Liver (tissue), 3 donors: ENCODE measurements around the gene CFTR.

Experiments used
- ATF3 ChIP-seq: IDR thresholded peaks from 2 replicates; pipeline ENCODE4 v1.6.1; 2016; ENCODE audit warnings: antibody characterized with exemption
- CTCF ChIP-seq: fragments of 150-350 bp; IDR thresholded peaks from 2 replicates; pipeline ENCODE4 v1.5.1; 2017; ENCODE audit warnings: improper control_type of control experiment, low read depth, low read length; ENCODE audit not compliant: missing input control
- JUND ChIP-seq, 2 donors: IDR thresholded peaks; 2 replicates each; pipeline ENCODE4 v1.6.1; 2016; ENCODE audit warnings: antibody characterized with exemption in 2 of 2
- MAX ChIP-seq: IDR thresholded peaks from 2 replicates; pipeline ENCODE4 v1.6.1; 2016; ENCODE audit warnings: antibody characterized with exemption
- NR2F2 ChIP-seq: IDR thresholded peaks from 2 replicates; pipeline ENCODE4 v1.6.1; 2016; ENCODE audit warnings: antibody characterized with exemption
- REST ChIP-seq: IDR thresholded peaks from 2 replicates; pipeline ENCODE4 v1.6.1; 2016; ENCODE audit warnings: antibody characterized with exemption, mild to moderate bottlenecking
- RXRA ChIP-seq, 2 donors: IDR thresholded peaks; 2 replicates each; pipeline ENCODE4 v1.6.1; 2017 to 2018; ENCODE audit warnings: antibody characterized with exemption in 2 of 2, mild to moderate bottlenecking in 1 of 2
- SP1 ChIP-seq: IDR thresholded peaks from 2 replicates; pipeline ENCODE4 v1.6.1; 2018; ENCODE audit warnings: antibody characterized with exemption, mild to moderate bottlenecking
- TAF1 ChIP-seq: conservative IDR thresholded peaks from 2 replicates; pipeline ENCODE4 v1.6.1; 2016; ENCODE audit warnings: antibody characterized with exemption, mild to moderate bottlenecking
- YY1 ChIP-seq: IDR thresholded peaks from 2 replicates; pipeline ENCODE4 v1.6.1; 2016; ENCODE audit warnings: antibody characterized with exemption, mild to moderate bottlenecking
- donor health status: healthy.
- donor health status: healthy.

GRCh38 chr7:117485118-117485620, 5.3 kb downstream of the CFTR start:
- no peak for TF ChIP-seq CTCF
- no peak for TF ChIP-seq NR2F2
- no peak for TF ChIP-seq YY1
- TF ChIP-seq REST, result no peak
- TF ChIP-seq RXRA (IDR thresholded peaks at IDR 0.05), result no peak
- TF ChIP-seq TAF1, result no peak
- no peak for TF ChIP-seq SP1
- TF ChIP-seq JUND (IDR thresholded peaks at IDR 0.05), result no peak
- TF ChIP-seq ATF3, result no peak
- no peak for TF ChIP-seq MAX
